Astrocyte of the spinal cord (primary cell): ENCODE data around the gene CACYBP.

Experiments
- DNase-seq: peaks from one replicate; pipeline ENCODE4 v3.0.0; 2011; ENCODE audit warnings: low read depth, low spot score
- H3K4me3 ChIP-seq: 2 replicates; pipeline ENCODE4 v1.5.1; 2011; ENCODE audit warnings: low read depth, mild to moderate bottlenecking, low read length, moderate library complexity
- in situ Hi-C: cut with HindIII; loops from 2 replicates; pipeline ENCODE4 v1.10.0; 2017; ENCODE audit warnings: low sequenced_read_pairs
- TF ChIP-seq, protein P1 (sequence below): IDR thresholded peaks from 2 replicates; pipeline ENCODE4 v1.5.1; 2012; ENCODE audit warnings: low read depth, mild to moderate bottlenecking, low read length, inconsistent platforms

Gene CACYBP

GRCh38 chr1:174999936-175000696, at the start of gene CACYBP:
TSS of gene CACYBP (plus strand) at chr1:174999947. CDS start at chr1:175000181, 234 bp downstream.
- H3K4me3 ChIP-seq: peak within 1 kb of the TSS; percentile 89
- TF ChIP-seq, protein P1, sequence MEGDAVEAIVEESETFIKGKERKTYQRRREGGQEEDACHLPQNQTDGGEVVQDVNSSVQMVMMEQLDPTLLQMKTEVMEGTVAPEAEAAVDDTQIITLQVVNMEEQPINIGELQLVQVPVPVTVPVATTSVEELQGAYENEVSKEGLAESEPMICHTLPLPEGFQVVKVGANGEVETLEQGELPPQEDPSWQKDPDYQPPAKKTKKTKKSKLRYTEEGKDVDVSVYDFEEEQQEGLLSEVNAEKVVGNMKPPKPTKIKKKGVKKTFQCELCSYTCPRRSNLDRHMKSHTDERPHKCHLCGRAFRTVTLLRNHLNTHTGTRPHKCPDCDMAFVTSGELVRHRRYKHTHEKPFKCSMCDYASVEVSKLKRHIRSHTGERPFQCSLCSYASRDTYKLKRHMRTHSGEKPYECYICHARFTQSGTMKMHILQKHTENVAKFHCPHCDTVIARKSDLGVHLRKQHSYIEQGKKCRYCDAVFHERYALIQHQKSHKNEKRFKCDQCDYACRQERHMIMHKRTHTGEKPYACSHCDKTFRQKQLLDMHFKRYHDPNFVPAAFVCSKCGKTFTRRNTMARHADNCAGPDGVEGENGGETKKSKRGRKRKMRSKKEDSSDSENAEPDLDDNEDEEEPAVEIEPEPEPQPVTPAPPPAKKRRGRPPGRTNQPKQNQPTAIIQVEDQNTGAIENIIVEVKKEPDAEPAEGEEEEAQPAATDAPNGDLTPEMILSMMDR: no peak
- in situ Hi-C loops: no loop called here
- peak; percentile 25 for DNase-seq

DNA sequence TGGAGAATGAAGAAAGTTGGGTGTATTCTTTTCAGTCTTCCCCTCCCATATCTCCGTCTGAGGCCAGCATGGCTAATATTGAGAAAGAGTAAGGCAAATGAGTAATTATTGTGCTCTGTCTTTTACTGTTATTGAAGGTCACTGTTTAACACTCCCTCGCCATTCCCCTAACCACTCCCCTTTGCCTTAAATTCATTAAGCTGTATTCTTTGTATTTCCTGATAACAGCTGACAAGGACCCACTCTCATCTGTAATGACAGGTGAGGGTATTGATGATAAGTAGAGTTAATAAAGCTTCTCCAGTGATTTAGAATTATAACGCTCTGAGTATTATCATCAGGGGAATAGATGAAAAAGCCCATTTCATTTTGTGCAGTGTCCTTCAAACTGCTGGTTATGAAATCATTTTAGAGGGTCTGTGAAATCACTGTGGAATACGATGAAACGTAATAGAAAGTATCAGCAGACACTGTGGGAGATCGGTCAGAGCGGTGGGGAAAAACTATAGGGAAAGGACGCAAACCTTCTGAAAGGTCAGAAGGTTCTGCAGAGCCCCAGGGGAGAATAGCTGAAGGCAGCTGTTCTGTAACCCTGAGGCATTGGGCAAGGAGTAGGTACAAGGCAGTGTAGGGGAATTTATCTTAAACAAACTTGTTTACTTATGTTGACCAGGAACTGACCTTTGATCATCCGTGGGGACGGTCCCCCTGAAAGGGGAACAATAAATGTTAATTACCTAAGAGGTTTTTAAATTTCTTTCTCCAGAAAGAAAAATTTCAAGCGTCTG, 46.3 kb upstream of the CACYBP start:
- DNase-seq: no peak
- TF ChIP-seq, protein P1: no peak
- no peak overlapping the region for H3K4me3 ChIP-seq
- in situ Hi-C loops: no loop called here

GRCh38 chr1:174954073-174954460, 45.7 kb upstream of the CACYBP start:
- TF ChIP-seq, protein P1: no peak
- in situ Hi-C loops: no loop called here
- no peak overlapping the region for H3K4me3 ChIP-seq
- DNase-seq: no peak

DNA sequence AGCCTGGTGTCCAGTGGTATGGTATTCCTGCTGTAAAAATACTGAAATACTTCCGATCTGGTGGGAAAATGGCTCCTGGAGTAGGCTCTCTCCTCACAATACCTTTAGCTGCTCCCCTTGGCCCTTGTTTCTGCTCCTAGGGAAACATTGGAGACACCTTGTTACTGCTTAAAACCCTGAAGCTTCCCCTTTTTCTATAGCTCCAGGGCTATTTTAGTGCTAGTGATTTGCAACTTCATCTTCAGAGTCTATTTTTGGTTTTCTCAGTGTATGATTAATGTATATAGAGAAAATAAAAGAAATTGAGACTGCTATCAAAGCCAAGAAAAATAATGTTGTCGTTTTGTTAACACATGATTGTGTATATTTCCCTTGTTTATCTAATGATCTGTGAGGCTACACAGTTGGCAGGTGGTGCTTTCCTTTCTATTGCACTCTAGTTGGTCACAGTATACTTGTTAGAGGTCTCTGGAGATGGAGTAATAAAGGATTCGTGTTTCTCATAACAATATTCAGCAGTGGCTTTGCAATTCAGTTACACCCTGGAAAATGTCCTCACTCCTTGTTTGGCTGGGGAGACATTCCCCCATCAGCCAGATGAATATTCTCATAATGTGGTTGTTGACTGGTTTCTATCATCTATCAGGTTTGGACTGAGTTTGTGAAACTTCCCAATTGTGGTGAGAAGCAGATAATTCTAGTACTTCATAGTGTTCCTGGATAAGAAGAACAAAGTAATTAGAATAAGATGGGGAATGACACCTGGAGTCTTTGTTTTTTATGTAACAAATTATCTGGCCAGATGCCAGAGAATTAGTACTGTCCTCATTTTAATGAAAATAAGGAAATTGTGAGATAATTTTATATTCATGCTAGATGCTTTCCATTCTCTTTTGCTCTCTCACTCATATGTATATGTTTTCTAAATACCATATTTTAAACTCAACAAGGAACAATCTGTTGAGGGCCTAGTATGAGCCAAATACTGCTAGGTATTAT, 44.8 kb upstream of the CACYBP start:
- no peak for DNase-seq
- no peak overlapping the region for H3K4me3 ChIP-seq
- TF ChIP-seq, protein P1: no peak
- in situ Hi-C loops: no loop called here

DNA sequence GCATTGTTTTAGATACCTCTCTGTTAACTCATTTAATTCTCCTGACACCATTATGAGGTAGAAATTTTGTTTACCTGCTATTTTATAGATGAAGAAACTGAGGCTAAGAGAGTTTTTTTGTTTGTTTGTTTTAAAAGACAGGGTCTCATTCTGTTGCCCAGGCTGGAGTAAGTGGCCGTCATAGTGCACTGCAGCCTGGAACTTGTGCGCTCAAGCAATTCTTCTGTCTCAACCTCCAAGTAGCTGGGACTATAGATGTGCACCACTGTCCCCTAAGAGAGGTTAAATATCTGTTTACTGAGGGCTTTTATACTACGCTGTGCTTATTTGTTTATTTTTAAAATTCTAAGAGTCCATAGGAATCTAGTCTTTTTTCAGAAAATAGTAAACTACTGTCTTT, 43.7 kb upstream of the CACYBP start:
- in situ Hi-C loops: no loop called here
- no peak overlapping the region for H3K4me3 ChIP-seq
- TF ChIP-seq, protein P1: no peak
- DNase-seq: no peak

GRCh38 chr1:174956976-174957375, 42.8 kb upstream of the CACYBP start:
- H3K4me3 ChIP-seq: no peak overlapping the region
- TF ChIP-seq, protein P1: no peak
- no peak for DNase-seq
- in situ Hi-C loops: no loop called here
